ENCODE data around the gene EIF3I. TPM values are rescaled to one million over a fixed set of nuclear protein-coding genes. Genes with fewer than 3 reads are reported as not detected.

Gene EIF3I
- total RNA-seq, 1 experiment from 2014 or later, result 178 TPM

DNA sequence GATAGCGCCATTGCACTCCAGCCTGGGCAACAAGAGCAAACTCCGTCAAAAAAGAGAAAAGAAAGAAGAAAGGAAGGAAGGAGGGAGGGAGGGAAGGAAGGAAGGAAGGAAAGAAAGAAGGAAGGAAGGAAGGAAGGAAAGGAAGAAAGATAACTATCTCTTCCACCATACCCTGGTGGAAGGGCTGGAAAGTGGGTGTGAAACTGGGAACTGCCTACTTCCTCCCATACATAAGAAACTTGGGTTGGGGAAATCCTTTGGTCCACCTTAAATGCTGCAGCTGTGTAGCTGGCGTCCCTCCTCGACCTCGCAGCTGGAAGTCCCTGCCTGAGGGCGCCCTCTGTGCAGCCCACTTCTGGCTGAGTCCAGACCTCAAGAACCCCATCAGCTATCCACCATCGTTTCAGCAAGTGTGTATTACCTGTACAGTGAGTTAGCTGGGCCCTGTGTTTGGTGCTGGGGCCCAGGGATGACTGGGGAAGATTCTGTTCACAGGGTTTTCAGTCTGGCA is 20.2 kb downstream of the EIF3I start:
- DNase-seq, result peak; percentile 51
- Histone ChIP-seq H3K4me1 (ENCODE audit: low read length) (peaks cover 33% of the 10 kb centered on the region), H3K9me3 (ENCODE audit: low read length) (no peaks in the 10 kb centered on the region), H3K27me3 (ENCODE audit: low read length) (no peaks in the 10 kb centered on the region), H3K36me3 (ENCODE audit: insufficient read depth, low read length) (no peaks in the 10 kb centered on the region), H3K27ac (ENCODE audit: low read length) (no peak overlapping the region), H3K9me2 (replicated peaks; ENCODE audit: insufficient read depth, low read length) (no peaks in the 10 kb centered on the region), H3K4me3 (ENCODE audit: low read length) (no peak overlapping the region), H3K4me2 (ENCODE audit: low read depth, low read length, poor library complexity, severe bottlenecking) (no peak overlapping the region), H2AFZ (ENCODE audit: low read length) (no peak overlapping the region), H4K20me1 (ENCODE audit: insufficient read depth, low read depth, low read length) (no peaks in the 10 kb centered on the region), H3K79me2 (ENCODE audit: low read length) (no peaks in the 10 kb centered on the region), H3K9ac (ENCODE audit: low read length) (no peak overlapping the region)

GRCh38 chr1:32246888-32247273 is 24.7 kb downstream of the EIF3I start, which contains the start of gene FAM167B:
Gene FAM167B (plus strand): TSS chr1:32247222. CDS start chr1:32247422, 200 bp downstream.
- Histone ChIP-seq H3K9me2 (replicated peaks; ENCODE audit: insufficient read depth, low read length) (no peaks in the 10 kb centered on the region), H3K9ac (ENCODE audit: low read length) (no peak within 1 kb of the TSS), H3K27ac (ENCODE audit: low read length) (no peak within 1 kb of the TSS), H3K27me3 (ENCODE audit: low read length) (no peaks in the 10 kb centered on the region), H3K4me3 (ENCODE audit: low read length) (no peak within 1 kb of the TSS), H2AFZ (ENCODE audit: low read length) (no peak within 1 kb of the TSS), H4K20me1 (ENCODE audit: insufficient read depth, low read depth, low read length) (no peaks in the 10 kb centered on the region), H3K9me3 (ENCODE audit: low read length) (no peaks in the 10 kb centered on the region), H3K36me3 (ENCODE audit: insufficient read depth, low read length) (no peaks in the 10 kb centered on the region), H3K79me2 (ENCODE audit: low read length) (no peaks in the 10 kb centered on the region), H3K4me1 (ENCODE audit: low read length) (peaks cover 31% of the 10 kb centered on the region), H3K4me2 (ENCODE audit: low read depth, low read length, poor library complexity, severe bottlenecking) (no peak within 1 kb of the TSS)
- DNase-seq, result no peak

DNA sequence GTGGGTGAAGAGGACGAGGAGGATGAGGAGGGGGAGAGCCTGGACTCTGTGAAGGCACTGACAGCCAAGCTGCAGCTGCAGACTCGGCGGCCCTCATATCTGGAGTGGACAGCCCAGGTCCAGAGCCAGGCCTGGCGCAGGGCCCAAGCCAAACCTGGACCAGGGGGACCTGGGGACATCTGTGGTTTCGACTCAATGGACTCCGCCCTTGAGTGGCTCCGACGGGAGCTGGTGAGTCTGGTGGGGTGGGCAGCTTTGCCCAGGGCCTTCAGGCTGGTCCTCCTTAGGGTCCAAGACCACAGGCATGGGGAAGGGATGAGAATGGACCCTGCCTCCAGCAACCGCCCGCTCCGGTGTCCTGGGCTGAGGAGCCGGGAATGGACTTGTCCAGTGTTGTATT is 25.2 kb downstream of the EIF3I start:
- Histone ChIP-seq H3K9ac (ENCODE audit: low read length) (no peak overlapping the region), H3K4me2 (ENCODE audit: low read depth, low read length, poor library complexity, severe bottlenecking) (no peak overlapping the region), H3K4me1 (ENCODE audit: low read length) (peaks cover 34% of the 10 kb centered on the region)

GRCh38 chr1:32247983-32248889 is 26.0 kb downstream of the EIF3I start:
- H3K9ac ChIP-seq (ENCODE audit: low read length), result no peak overlapping the region
- H2AFZ ChIP-seq (ENCODE audit: low read length), result no peak overlapping the region
- peak; percentile 75 for DNase-seq
- no peaks in the 10 kb centered on the region for H3K9me2 ChIP-seq (replicated peaks; ENCODE audit: insufficient read depth, low read length)
- no peaks in the 10 kb centered on the region for H3K36me3 ChIP-seq (ENCODE audit: insufficient read depth, low read length)
- H3K79me2 ChIP-seq (ENCODE audit: low read length), result no peaks in the 10 kb centered on the region
- H3K27ac ChIP-seq (ENCODE audit: low read length), result no peak overlapping the region
- peaks cover 39% of the 10 kb centered on the region for H3K4me1 ChIP-seq (ENCODE audit: low read length)
- no peaks in the 10 kb centered on the region for H3K27me3 ChIP-seq (ENCODE audit: low read length)
- no peak overlapping the region for H3K4me3 ChIP-seq (ENCODE audit: low read length)
- H3K4me2 ChIP-seq (ENCODE audit: low read depth, low read length, poor library complexity, severe bottlenecking), result no peak overlapping the region
- no peaks in the 10 kb centered on the region for H4K20me1 ChIP-seq (ENCODE audit: insufficient read depth, low read depth, low read length)
- no peaks in the 10 kb centered on the region for H3K9me3 ChIP-seq (ENCODE audit: low read length)

More for the DNA sequence above, 25.2 kb downstream of the EIF3I start:
- H3K9me2 ChIP-seq (replicated peaks; ENCODE audit: insufficient read depth, low read length), result no peaks in the 10 kb centered on the region
- H3K27me3 ChIP-seq (ENCODE audit: low read length), result no peaks in the 10 kb centered on the region
- H3K9me3 ChIP-seq (ENCODE audit: low read length), result no peaks in the 10 kb centered on the region
- no peaks in the 10 kb centered on the region for H3K36me3 ChIP-seq (ENCODE audit: insufficient read depth, low read length)
- no peak overlapping the region for H2AFZ ChIP-seq (ENCODE audit: low read length)
- no peaks in the 10 kb centered on the region for H3K79me2 ChIP-seq (ENCODE audit: low read length)
- no peak overlapping the region for H3K4me3 ChIP-seq (ENCODE audit: low read length)
- no peak overlapping the region for H3K27ac ChIP-seq (ENCODE audit: low read length)
- no peak for DNase-seq
- H4K20me1 ChIP-seq (ENCODE audit: insufficient read depth, low read depth, low read length), result no peaks in the 10 kb centered on the region

DNA sequence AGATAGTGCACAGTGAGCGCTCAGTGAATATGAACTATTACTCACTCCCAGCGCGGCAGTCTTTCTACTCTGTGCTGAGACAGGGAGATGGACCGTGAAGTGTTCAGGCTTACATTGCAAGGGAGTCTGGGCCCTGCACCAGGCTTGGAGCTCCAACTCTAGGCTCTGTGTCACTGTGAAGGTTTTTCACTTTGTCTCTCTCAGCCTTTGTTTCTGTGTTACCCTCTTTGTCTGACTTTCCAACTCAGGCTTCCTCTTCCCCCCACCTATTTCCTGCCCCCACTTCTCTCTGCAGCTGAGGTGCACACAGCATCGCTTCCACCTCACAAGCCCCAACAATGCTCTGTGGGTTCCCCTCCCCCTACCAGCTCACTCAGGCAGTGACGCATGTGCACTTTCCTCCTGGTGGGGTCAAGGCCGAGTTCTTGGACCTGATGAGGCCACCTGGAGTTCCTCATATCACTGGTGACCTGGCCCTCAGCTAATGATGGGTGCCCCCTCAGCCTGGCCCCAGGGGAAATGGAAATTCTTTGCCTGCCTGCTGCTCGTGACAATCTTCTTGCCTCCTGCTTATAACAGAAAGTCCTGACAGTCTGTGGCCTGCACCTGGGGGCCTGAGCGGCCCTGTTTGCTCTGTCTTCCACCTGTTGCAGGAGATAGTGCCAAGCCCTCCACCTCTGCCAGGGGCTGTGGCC is 27.8 kb downstream of the EIF3I start:
- Histone ChIP-seq H3K4me2 (ENCODE audit: low read depth, low read length, poor library complexity, severe bottlenecking) (peak overlapping the region; percentile 67), H3K27ac (ENCODE audit: low read length) (peak overlapping the region; percentile 96), H3K4me1 (ENCODE audit: low read length) (peaks cover 57% of the 10 kb centered on the region), H3K9me3 (ENCODE audit: low read length) (no peaks in the 10 kb centered on the region), H3K36me3 (ENCODE audit: insufficient read depth, low read length) (no peaks in the 10 kb centered on the region), H3K9me2 (replicated peaks; ENCODE audit: insufficient read depth, low read length) (no peaks in the 10 kb centered on the region), H2AFZ (ENCODE audit: low read length) (peak overlapping the region; percentile 70; the same call in 1 of the 2 replicates), H3K79me2 (ENCODE audit: low read length) (no peaks in the 10 kb centered on the region), H4K20me1 (ENCODE audit: insufficient read depth, low read depth, low read length) (no peaks in the 10 kb centered on the region), H3K4me3 (ENCODE audit: low read length) (peak overlapping the region; percentile 44), H3K9ac (ENCODE audit: low read length) (peak overlapping the region; percentile 69), H3K27me3 (ENCODE audit: low read length) (no peaks in the 10 kb centered on the region)
- DNase-seq, result peak; percentile 95

DNA sequence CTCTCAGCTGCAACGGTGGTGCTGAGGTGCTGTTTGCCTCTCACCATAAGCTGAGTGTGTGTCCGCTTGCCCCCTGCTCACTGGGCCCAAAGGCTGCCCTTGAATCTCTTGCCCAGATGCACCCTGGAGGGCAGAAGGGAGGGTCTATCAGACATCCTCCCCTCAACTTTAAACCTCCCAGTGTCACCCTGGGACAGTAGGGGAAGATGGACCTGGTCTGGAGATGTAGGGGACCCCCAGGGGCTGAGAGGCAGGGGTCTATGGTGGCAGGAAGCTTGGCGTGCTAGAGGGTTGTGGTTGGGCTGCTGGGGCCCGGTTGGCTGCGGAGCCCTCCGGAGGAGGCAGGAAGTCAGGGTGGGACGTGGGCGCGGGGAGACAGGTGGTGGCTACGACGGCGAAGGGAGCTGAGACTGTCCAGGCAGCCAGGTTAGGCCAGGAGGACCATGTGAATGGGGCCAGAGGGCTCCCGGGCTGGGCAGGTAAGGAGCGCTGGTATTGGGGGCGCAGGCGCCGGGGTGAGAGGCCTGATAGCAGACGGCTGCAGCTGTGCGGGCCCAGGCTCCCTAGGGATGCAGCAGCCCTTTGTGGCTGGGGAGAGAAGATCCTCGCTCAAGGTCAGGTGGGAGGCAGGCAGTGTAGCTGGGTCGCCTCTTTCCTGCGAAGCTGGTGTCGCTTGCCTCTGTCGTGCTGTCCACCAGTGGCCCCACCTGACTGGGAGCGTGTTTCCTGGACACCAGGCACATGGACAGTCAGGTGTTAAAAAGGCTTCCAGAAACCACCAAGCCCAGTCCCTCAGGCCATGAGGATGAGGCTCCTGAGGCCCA is 28.9 kb downstream of the EIF3I start, which contains the start of gene LCK:
Gene LCK, plus strand, starts transcription at position 373 of the 824 bp plus-strand sequence. CDS start 23,065 bp downstream, outside the sequence.
- Histone ChIP-seq H3K9me3 (ENCODE audit: low read length) (no peaks in the 10 kb centered on the region), H3K27me3 (ENCODE audit: low read length) (no peaks in the 10 kb centered on the region), H2AFZ (ENCODE audit: low read length) (peak within 1 kb of the TSS; percentile 70), H3K9ac (ENCODE audit: low read length) (peak within 1 kb of the TSS; percentile 69), H3K9me2 (replicated peaks; ENCODE audit: insufficient read depth, low read length) (no peaks in the 10 kb centered on the region), H3K4me2 (ENCODE audit: low read depth, low read length, poor library complexity, severe bottlenecking) (peak within 1 kb of the TSS; percentile 67), H4K20me1 (ENCODE audit: insufficient read depth, low read depth, low read length) (no peaks in the 10 kb centered on the region), H3K4me1 (ENCODE audit: low read length) (peaks cover 66% of the 10 kb centered on the region), H3K4me3 (ENCODE audit: low read length) (peak within 1 kb of the TSS; percentile 44), H3K79me2 (ENCODE audit: low read length) (no peaks in the 10 kb centered on the region), H3K36me3 (ENCODE audit: insufficient read depth, low read length) (no peaks in the 10 kb centered on the region), H3K27ac (ENCODE audit: low read length) (peak within 1 kb of the TSS; percentile 96)
- peak; percentile 89 for DNase-seq

DNA sequence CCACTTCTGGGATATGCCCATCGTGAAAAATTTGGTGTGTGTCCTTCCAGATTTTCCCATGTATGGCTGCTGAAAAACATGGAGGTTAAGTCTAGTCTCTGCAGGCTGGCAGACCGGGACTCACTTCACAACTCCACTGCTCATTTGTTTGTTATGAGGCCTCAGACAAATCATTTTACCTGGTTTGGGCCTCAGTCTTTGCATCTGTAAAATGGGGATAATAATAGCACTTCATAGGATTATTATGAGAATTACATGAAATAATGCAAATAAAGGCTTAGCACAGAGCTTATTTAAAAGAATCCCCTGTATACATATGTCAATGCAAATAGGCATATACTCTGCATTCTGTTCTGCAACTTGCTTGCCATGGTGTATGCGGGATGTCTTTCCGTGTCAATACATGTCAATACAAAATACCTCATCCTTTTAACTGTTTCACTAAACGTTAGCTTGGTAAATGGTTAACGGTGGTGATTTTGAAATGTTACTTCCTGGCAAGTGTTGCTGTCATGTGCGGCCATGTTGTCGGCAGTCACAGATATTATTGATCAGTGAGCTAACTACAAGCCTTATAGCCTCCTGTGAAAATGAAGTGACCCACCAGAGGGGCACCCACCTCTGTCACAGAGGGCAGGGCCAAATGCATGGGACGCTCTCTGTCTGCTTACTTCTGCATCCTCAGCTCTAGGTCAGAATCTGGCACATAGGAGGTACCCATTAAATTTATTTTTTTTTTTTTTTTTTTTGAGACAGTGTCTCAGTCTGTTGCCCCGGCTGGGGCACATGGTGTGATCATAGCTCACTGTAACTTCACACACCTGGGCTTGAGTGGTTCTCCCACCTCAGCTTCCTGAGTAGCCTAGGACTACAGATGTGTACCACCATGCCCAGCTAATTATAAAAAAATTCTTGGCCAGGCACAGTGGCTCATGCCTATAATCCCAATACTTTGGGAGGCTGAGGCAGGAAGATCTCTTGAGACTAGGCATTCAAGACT is 33.2 kb downstream of the EIF3I start:
- Histone ChIP-seq H3K4me2 (ENCODE audit: low read depth, low read length, poor library complexity, severe bottlenecking) (peak overlapping the region; percentile 20), H3K27ac (ENCODE audit: low read length) (peak overlapping the region; percentile 34; the same call in 1 of the 2 replicates), H2AFZ (ENCODE audit: low read length) (peak overlapping the region; percentile 66; the same call in 1 of the 2 replicates), H3K9me2 (replicated peaks; ENCODE audit: insufficient read depth, low read length) (no peaks in the 10 kb centered on the region), H3K27me3 (ENCODE audit: low read length) (no peaks in the 10 kb centered on the region), H3K36me3 (ENCODE audit: insufficient read depth, low read length) (no peaks in the 10 kb centered on the region), H3K4me1 (ENCODE audit: low read length) (peaks cover 59% of the 10 kb centered on the region), H3K4me3 (ENCODE audit: low read length) (no peak overlapping the region), H4K20me1 (ENCODE audit: insufficient read depth, low read depth, low read length) (no peaks in the 10 kb centered on the region), H3K79me2 (ENCODE audit: low read length) (no peaks in the 10 kb centered on the region), H3K9me3 (ENCODE audit: low read length) (no peaks in the 10 kb centered on the region), H3K9ac (ENCODE audit: low read length) (no peak overlapping the region)
- peak; percentile 73 for DNase-seq
